NCI-H1930 (cell line): ENCODE data around the gene NFASC.

ENCODE experiments used
- DNase-seq, 2 experiments: peaks; one replicate each; lab custom pipeline; 2025; lab: John Stamatoyannopoulos, UW

Gene NFASC

GRCh38 chr1:204870160-204870912 lies at the start of gene NFASC:
NFASC (plus strand) TSS chr1:204870862; CDS start chr1:204944316, 73,454 bp downstream.
- no peak for DNase-seq

GRCh38 chr1:204821476-204821875 lies 49.2 kb upstream of the NFASC start:
- no peak for DNase-seq

GRCh38 chr1:204821924-204822323 lies 48.7 kb upstream of the NFASC start:
- DNase-seq: no peak

- DNase-seq: no peak
Measured at GRCh38 chr1:204826970-204827369, 43.7 kb upstream of the NFASC start.

- DNase-seq: peak; percentile 62 to 87
Measured at GRCh38 chr1:204828352-204828850, 42.3 kb upstream of the NFASC start.

- DNase-seq: no peak
Measured at GRCh38 chr1:204829133-204829825, 41.4 kb upstream of the NFASC start.

GRCh38 chr1:204830747-204831146 lies 39.9 kb upstream of the NFASC start:
- no peak for DNase-seq

- DNase-seq: no peak
Measured at GRCh38 chr1:204831186-204831585, 39.5 kb upstream of the NFASC start.

GRCh38 chr1:204834336-204834735 lies 36.3 kb upstream of the NFASC start:
- DNase-seq: no peak

- DNase-seq: no peak
Measured at GRCh38 chr1:204834752-204835151, 35.9 kb upstream of the NFASC start.

- DNase-seq: no peak
Measured at GRCh38 chr1:204835737-204836136, 34.9 kb upstream of the NFASC start.

- no peak for DNase-seq
Measured at GRCh38 chr1:204836856-204837255, 33.8 kb upstream of the NFASC start.

GRCh38 chr1:204837440-204838084 lies 33.1 kb upstream of the NFASC start:
- DNase-seq: no peak

GRCh38 chr1:204841316-204841715 lies 29.3 kb upstream of the NFASC start:
- no peak for DNase-seq

GRCh38 chr1:204841798-204842197 lies 28.9 kb upstream of the NFASC start:
- DNase-seq: no peak

GRCh38 chr1:204842369-204842768 lies 28.3 kb upstream of the NFASC start:
- DNase-seq: no peak

- no peak for DNase-seq
Measured at GRCh38 chr1:204842892-204843291, 27.8 kb upstream of the NFASC start.

GRCh38 chr1:204846546-204846945 lies 24.1 kb upstream of the NFASC start:
- no peak for DNase-seq

GRCh38 chr1:204848579-204848978 lies 22.1 kb upstream of the NFASC start:
- no peak for DNase-seq

GRCh38 chr1:204852854-204853253 lies 17.8 kb upstream of the NFASC start:
- DNase-seq: no peak

GRCh38 chr1:204853436-204853835 lies 17.2 kb upstream of the NFASC start:
- DNase-seq: no peak

- DNase-seq: no peak
Measured at GRCh38 chr1:204854286-204854685, 16.4 kb upstream of the NFASC start.

- no peak for DNase-seq
Measured at GRCh38 chr1:204858363-204858821, 12.3 kb upstream of the NFASC start.
